NCI-H1417 (cell line): Measurements from ENCODE around the gene COL13A1.
A peak's percentile ranks its signal among the peaks of the same experiment; 100 is the strongest.

Experiments
- DNase-seq, 3 experiments: peaks; one replicate each; lab custom pipeline; 2025; lab: John Stamatoyannopoulos, UW

Gene COL13A1

GRCh38 chr10:69885379-69886013, 83.8 kb downstream of the COL13A1 start:
- DNase-seq, result no peak

- no peak for DNase-seq
These were observed 87.3 kb downstream of the COL13A1 start for GRCh38 chr10:69888882-69889584.

GRCh38 chr10:69890065-69890847, 88.5 kb downstream of the COL13A1 start:
- DNase-seq, result no peak

DNA sequence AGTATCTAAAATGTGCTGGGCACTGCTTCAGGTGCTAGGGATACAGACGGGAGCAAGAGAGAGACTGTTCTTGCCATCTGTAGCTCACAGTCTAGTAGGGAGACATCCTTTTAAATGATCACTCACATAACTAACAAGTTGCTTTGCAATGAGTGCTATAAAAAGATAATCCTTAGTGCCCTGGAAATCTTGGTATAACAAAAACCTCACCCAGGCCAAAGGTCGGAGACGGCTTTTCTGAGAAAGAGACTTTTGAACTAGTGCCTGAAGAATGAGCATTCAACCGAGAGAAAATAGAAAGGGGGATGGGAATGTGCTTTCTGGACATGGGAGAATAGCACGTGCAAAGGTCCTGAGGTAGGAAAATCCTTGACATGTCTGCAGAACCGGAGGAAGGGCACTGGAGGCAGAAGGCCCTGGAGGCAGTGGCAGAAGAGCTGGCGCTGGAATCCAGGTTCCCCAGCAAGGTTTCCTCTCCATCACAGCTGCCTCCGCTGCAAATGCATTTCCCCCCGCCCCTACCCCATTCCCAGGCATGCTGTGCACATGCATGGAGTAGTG, 89.4 kb downstream of the COL13A1 start:
- DNase-seq, result no peak

DNA sequence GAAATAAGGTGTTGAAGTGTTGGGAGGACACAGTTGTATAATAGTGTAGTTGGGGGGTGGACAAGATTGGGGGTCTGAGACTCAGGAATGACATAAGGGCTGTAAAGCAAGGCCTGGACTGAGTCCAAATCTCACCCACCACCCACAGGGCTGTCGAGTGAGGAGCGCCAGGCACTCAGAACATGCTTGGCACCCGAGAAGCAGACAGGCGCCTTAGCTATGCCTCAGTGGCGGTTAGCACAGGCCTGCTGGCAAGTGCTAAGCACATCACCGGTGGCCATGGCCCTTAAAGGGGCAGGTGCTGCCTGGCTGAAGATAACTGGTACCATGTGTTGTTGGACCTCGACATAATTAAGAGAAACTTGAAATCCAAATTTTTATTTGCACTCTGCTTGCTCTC, 90.7 kb downstream of the COL13A1 start:
- DNase-seq, result peak in 1 of 3 experiments; percentile 3

GRCh38 chr10:69892816-69893215, 91.1 kb downstream of the COL13A1 start:
- no peak for DNase-seq

DNA sequence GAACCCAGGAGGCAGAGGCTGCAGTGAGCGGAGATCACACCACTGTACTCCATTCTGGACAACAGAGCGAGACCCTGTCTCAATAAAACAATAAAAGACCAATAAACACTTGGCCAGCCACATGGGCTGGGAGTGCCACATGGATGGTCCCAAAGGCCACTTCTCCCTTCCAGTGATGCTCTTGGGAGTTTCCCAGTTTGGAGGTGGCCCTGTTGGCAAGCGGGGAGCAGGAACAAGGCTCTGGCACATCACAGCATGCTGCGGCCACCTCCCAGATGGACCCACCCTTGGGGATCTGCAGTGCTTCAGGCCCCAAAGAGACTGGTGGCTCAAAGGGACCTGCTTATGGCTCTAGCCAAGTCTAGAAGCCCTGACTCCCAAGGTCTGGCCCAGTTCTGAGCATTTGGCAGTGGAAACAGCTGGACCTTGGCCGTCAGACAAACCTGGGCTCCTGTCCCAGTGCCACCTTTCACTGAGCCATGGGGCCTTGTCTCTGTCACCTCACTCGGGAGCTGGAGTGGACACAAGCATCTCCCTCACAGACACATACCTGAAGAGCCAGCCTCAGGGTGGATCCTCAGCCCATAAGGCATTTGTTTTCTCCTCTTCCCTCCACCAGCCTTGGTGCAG, 91.7 kb downstream of the COL13A1 start:
- DNase-seq, result no peak

- no peak for DNase-seq
These were observed 92.5 kb downstream of the COL13A1 start for GRCh38 chr10:69894156-69894555.

- peak in 1 of 3 experiments; percentile 7 for DNase-seq
These were observed 94.1 kb downstream of the COL13A1 start for GRCh38 chr10:69895759-69896158.

- peak in 2 of 3 experiments; percentile 25 to 61 for DNase-seq
These were observed 95.0 kb downstream of the COL13A1 start for GRCh38 chr10:69896606-69897231.

GRCh38 chr10:69897432-69897831, 95.7 kb downstream of the COL13A1 start:
- DNase-seq, result no peak

- no peak for DNase-seq
These were observed 96.3 kb downstream of the COL13A1 start for GRCh38 chr10:69897999-69898398.

DNA sequence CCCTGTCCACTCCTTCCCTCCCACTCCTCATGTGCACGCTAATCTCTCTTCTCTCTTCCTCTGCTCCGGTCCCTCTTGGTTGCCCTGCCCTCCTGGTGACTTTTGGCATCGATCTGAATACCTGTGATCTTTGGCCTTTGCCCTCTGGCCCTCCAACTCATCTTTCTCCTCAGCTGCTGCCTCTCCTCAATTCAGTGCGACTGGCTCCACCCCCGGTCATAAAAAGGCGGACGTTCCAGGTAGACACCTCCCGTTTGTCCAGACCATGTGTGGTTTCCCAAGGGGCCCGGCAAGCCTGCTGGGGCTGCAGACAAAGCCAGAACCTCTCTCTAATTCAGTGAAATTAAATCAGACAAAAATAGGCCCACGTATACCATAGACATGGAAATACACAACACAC, 96.8 kb downstream of the COL13A1 start:
- no peak for DNase-seq

GRCh38 chr10:69898941-69899340, 97.2 kb downstream of the COL13A1 start:
- DNase-seq, result no peak

DNA sequence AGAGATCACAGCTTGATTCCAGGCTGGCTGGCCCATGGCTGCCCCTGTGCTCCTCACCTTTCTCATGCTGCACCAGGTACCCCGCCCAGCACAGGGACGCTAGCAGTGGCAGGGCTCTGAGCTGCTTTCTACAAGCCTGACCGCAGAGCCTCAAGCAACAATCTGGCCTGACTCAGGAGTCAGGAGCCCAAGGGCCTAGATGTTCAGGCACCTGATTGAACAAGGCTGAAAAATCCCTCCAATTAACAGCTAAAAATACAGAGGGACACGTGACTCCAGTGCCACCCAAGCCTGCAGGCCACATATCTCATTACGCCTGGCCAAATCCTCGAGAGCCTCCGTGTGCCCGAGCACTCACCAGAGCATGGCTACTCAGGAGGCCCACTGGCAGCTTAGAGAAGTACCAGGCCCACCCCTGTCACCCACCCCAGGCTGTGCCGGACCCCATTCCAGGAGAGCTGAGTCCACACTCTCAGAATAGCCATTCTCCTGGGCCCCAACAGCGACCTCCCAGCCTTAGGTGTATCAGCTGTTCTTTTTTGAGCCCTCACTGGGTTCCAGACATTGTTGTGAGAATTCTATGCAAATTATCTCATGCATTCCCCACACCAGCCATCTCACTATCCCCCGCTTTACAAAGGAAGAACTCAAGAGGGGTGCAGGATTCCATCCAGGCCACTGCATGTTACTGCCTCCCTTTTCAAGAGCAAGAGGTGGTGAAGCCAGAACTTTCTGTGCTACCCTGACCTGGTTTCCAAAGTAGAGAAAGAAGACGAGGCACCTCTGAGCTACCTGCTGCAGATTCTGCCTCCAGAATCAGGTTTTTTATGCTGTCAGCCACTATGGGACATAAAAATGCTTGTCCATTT, 98.3 kb downstream of the COL13A1 start:
- no peak for DNase-seq

- peak in 2 of 3 experiments; percentile 8 to 43 for DNase-seq
These were observed 99.3 kb downstream of the COL13A1 start for GRCh38 chr10:69901022-69901421.

- peak in 2 of 3 experiments; percentile 5 to 21 for DNase-seq
These were observed 100.2 kb downstream of the COL13A1 start for GRCh38 chr10:69901628-69902505.

GRCh38 chr10:69902835-69903535, 101.3 kb downstream of the COL13A1 start:
- no peak for DNase-seq

- no peak for DNase-seq
These were observed 102.8 kb downstream of the COL13A1 start for GRCh38 chr10:69904533-69904932.
